HepG2 (cell line): ENCODE data around the gene GKN1.

Source experiments
- ELF4 ChIP-seq: sonication (generic); formaldehyde crosslinking; IDR thresholded peaks from 2 replicates; pipeline ENCODE4 v1.5.0; 2020; ENCODE audit warnings: missing genetic modification reagents, mild to moderate bottlenecking, moderate library complexity, borderline replicate concordance
- HCFC1 ChIP-seq: fragments of 150-350 bp; IDR thresholded peaks from 2 replicates; pipeline ENCODE4 v1.6.1; 2014; ENCODE audit warnings: low read depth, low read length
- POLR2A ChIP-seq, 2 experiments: IDR thresholded peaks; 2 replicates each; pipeline ENCODE4 v1.6.1; 2011; ENCODE audit warnings: low read depth in 2 of 2, low read length in 2 of 2, mild to moderate bottlenecking in 1 of 2, moderate library complexity in 1 of 2; ENCODE audit not compliant: insufficient read depth in 1 of 2
- SMYD3 ChIP-seq: sonication (generic); formaldehyde crosslinking; IDR thresholded peaks from 2 replicates; pipeline ENCODE4 v1.8.1; 2023; ENCODE audit warnings: mild to moderate bottlenecking, missing genetic modification reagents
- SUZ12 ChIP-seq: fragments of 150-350 bp; IDR thresholded peaks from 2 replicates; pipeline ENCODE4 v1.6.1; 2014; ENCODE audit warnings: low read depth, low read length
- TGIF2 ChIP-seq: IDR thresholded peaks from 2 replicates; pipeline ENCODE4 v1.6.1; 2016; ENCODE audit warnings: control low read depth, missing compliant biosample characterization
- ZNF780A ChIP-seq: sonication (generic); formaldehyde crosslinking; IDR thresholded peaks from 2 replicates; pipeline ENCODE4 v1.8.0; 2022; ENCODE audit warnings: mild to moderate bottlenecking, missing genetic modification reagents, moderate library complexity
- TF ChIP-seq, protein P1 (sequence below): sonication (generic); formaldehyde crosslinking; IDR thresholded peaks from 2 replicates; pipeline ENCODE4 v1.5.0; 2020; ENCODE audit warnings: mild to moderate bottlenecking, missing genetic modification reagents, moderate library complexity

DNA sequence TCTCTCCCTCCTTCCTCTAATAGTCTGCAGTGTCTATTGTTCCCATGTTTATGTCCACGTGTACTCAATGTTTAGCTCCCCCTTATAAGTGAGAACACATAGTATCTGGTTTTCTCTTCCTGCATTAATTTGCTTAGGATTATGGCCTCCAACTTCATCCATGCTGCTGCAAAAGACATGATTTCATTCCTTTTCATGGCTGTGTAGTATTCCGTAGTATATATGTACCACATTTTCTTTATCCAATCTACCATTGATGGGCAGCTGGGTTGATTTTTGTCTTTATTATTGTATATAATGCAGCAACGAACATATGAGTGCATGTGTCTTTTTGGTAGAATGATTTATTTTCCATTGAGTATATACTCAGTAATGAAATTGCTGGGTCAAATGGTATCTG lies 35.5 kb upstream of the GKN1 start:
- TF ChIP-seq TGIF2 (CRISPR knock-in tag) (no peak), SMYD3 (CRISPR knock-in tag) (no peak), SUZ12 (no peak), POLR2A (IDR thresholded peaks at IDR 0.05; ENCODE audit: insufficient read depth in 1 of 2, low read depth in 2 of 2, low read length in 2 of 2) (no peak), HCFC1 (no peak), ZNF780A (no peak), ELF4 (CRISPR knock-in tag) (no peak)
- TF ChIP-seq, protein P1, sequence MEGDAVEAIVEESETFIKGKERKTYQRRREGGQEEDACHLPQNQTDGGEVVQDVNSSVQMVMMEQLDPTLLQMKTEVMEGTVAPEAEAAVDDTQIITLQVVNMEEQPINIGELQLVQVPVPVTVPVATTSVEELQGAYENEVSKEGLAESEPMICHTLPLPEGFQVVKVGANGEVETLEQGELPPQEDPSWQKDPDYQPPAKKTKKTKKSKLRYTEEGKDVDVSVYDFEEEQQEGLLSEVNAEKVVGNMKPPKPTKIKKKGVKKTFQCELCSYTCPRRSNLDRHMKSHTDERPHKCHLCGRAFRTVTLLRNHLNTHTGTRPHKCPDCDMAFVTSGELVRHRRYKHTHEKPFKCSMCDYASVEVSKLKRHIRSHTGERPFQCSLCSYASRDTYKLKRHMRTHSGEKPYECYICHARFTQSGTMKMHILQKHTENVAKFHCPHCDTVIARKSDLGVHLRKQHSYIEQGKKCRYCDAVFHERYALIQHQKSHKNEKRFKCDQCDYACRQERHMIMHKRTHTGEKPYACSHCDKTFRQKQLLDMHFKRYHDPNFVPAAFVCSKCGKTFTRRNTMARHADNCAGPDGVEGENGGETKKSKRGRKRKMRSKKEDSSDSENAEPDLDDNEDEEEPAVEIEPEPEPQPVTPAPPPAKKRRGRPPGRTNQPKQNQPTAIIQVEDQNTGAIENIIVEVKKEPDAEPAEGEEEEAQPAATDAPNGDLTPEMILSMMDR (CRISPR knock-in tag): no peak
